C4-2B (cell line): ENCODE measurements around the gene TAB2.

Experiments
- ZFX ChIP-seq: fragments of 450-650 bp; IDR thresholded peaks from 2 replicates; pipeline ENCODE4 v1.6.1; 2017
- TF ChIP-seq, protein P1 (sequence below): fragments of 450-650 bp; conservative IDR thresholded peaks from 2 replicates; pipeline ENCODE4 v1.5.1; 2017; ENCODE audit warnings: mild to moderate bottlenecking

DNA sequence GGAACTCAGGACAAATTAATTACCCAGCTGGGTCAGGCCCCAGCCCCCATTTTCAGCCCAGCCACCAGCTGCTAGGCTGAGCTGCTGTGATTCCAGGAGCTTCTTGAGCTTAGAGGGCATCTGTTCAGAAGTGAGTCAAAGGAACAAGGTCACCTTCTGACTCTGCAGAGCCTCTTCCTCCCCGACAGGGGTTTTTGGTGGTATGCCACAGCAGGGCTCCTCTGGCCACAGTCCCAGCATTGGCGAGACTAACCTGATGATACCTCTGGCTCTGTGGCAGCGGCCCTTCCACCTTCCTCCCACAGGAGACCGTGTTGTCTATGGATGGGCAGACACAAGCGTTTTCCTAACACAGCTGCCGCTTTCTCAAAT lies 127.6 kb downstream of the TAB2 start:
- TF ChIP-seq, protein P1, sequence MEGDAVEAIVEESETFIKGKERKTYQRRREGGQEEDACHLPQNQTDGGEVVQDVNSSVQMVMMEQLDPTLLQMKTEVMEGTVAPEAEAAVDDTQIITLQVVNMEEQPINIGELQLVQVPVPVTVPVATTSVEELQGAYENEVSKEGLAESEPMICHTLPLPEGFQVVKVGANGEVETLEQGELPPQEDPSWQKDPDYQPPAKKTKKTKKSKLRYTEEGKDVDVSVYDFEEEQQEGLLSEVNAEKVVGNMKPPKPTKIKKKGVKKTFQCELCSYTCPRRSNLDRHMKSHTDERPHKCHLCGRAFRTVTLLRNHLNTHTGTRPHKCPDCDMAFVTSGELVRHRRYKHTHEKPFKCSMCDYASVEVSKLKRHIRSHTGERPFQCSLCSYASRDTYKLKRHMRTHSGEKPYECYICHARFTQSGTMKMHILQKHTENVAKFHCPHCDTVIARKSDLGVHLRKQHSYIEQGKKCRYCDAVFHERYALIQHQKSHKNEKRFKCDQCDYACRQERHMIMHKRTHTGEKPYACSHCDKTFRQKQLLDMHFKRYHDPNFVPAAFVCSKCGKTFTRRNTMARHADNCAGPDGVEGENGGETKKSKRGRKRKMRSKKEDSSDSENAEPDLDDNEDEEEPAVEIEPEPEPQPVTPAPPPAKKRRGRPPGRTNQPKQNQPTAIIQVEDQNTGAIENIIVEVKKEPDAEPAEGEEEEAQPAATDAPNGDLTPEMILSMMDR = no peak
- no peak for TF ChIP-seq ZFX
